ENCODE results near the gene KCTD20. TPM values are rescaled to one million over a fixed set of nuclear protein-coding genes. Genes with fewer than 3 reads are reported as not detected.
"Not testable (repeated sequence)": the region's sequence is repeated elsewhere in the genome, so short reads cannot be mapped to it uniquely, and the experiment has no call there.

The KCTD20 gene
- 10 to 100 TPM; 32.4 to 55.3 (median 37.2) TPM for total RNA-seq

DNA sequence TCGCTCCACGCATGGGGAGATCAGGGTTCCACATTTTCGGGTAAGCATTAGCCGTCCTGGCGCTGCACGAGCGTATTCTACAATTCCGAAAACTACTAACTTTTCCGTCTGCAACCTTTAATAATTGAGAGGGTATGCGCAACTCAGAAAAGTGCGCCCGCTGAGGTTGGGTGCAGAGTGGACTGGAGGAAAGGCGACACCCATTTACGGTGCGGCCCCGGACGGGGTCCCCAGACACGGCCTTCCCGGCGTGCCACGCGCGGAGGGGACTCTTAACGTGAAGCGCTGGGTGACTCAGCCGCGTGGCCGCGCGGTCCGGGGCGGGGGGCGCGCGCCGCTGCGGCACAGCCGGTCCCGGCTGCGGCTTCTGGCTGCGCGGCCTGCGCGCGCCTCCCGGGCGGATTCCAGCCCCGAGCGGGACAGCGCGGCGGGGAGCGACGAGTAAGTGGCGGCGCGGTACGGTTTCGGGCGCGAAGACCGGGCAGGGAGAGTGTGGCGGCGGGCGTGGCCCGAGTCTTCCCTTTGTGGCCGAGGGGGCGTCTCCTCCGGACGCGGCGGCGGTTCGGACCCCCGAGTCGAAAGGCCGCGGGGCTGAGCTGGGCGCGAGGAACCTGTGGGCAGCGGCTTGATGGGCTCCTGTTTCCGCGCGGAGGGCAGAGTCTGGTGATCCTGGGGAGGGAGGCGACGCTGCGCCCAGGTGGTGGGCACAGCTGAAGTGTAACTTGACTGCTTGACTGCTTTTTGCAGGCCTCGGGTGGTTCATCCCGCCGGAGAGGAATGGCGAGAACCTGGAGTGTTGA lies at the start of gene KCTD20, which contains the start of gene PXT1:
Gene KCTD20, plus strand, starts transcription at position 330 of the 800 bp plus-strand sequence. CDS start 27,098 bp downstream, outside the sequence.
Gene PXT1, minus strand, starts transcription at position 184 of the 800 bp plus-strand sequence. CDS start 16,772 bp downstream, outside the sequence.
- H3K4me3 ChIP-seq (replicated peaks in 1 of 3), result peak within 1 kb of the TSS; percentile 43 to 96 (median 86)
- TF ChIP-seq, protein P1, sequence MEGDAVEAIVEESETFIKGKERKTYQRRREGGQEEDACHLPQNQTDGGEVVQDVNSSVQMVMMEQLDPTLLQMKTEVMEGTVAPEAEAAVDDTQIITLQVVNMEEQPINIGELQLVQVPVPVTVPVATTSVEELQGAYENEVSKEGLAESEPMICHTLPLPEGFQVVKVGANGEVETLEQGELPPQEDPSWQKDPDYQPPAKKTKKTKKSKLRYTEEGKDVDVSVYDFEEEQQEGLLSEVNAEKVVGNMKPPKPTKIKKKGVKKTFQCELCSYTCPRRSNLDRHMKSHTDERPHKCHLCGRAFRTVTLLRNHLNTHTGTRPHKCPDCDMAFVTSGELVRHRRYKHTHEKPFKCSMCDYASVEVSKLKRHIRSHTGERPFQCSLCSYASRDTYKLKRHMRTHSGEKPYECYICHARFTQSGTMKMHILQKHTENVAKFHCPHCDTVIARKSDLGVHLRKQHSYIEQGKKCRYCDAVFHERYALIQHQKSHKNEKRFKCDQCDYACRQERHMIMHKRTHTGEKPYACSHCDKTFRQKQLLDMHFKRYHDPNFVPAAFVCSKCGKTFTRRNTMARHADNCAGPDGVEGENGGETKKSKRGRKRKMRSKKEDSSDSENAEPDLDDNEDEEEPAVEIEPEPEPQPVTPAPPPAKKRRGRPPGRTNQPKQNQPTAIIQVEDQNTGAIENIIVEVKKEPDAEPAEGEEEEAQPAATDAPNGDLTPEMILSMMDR (IDR thresholded peaks at IDR 0.05), result peak in 1 of 6 experiments; percentile 8
- TF ChIP-seq POLR2A (IDR thresholded peaks at IDR 0.05), result peak in 1 of 2 donors; percentile 88
- peak; percentile 86 to 89 for DNase-seq
- WGBS, 2 donors, result 2% methylated on average over 9 to 23 of the region's 91 CpGs
- no peaks in the 10 kb centered on the region for H3K27me3 ChIP-seq
- H3K36me3 ChIP-seq, result no peaks in the 10 kb centered on the region
- peaks cover 24 to 36% of the 10 kb centered on the region in 2 donors for H3K4me1 ChIP-seq
- H3K27ac ChIP-seq, result peak within 1 kb of the TSS; percentile 78 to 99 (median 99)
- no peaks in the 10 kb centered on the region for H3K9me3 ChIP-seq
- intact Hi-C loops (cut with DNase I), result loop anchor here (10.0 kb wide), 1 partner anchor 152 kb away; the partner anchor contains the start of gene SRSF3

DNA sequence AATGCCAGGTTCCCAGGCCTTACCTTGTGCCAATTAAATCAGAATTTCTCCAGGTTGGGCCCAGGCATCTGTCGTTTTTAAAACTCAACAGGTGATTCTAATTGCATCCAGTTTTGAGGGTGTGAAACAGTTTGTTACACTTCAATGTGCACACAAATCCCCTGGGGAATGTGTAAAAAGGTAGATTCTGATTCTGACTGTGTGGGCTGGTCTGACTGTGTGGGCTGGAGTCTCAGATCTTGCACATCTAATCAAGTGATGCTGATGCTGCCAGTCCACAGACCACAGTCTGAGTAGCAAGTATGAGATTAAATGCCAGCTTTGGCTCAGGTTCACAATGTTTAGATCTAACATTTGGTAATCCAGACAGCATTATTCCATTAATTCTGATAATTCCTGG lies 42.8 kb upstream of the KCTD20 start:
- Histone ChIP-seq H3K36me3 (no peaks in the 10 kb centered on the region), H3K27me3 (no peaks in the 10 kb centered on the region), H3K27ac (no peak overlapping the region), H3K4me1 (no peaks in the 10 kb centered on the region), H3K4me3 (replicated peaks in 1 of 3) (no peak overlapping the region), H3K9me3 (no peaks in the 10 kb centered on the region)
- intact Hi-C loops (cut with DNase I), result no loop called here
- 74 to 91% methylated on average over 1 of the region's 1 CpG for WGBS, 2 donors
- TF ChIP-seq, protein P1 (IDR thresholded peaks at IDR 0.05), result no peak
- TF ChIP-seq POLR2A (IDR thresholded peaks at IDR 0.05), result no peak
- DNase-seq, result no peak

DNA sequence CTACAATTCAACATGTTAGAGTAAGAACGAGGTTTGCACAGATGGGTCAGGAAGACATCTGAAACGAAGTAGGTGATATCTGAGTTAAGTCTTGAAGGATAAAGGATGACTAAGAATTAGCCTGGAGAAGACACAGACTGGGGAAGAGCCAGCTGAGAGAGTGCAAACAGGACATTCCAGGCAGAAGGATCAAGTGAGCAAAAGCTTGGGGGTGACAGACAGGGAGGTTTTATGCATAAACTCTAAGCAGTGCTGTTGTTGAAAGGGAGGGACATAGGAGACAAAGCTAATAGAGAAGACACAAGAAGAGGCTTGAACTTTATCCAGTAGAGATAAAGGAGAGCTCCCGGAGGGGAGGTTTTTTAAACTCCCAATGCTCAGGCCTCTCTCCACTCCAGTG lies 40.3 kb upstream of the KCTD20 start:
- WGBS, 2 donors, result 73 to 83% methylated on average over 3 of the region's 3 CpGs
- DNase-seq, result no peak
- Histone ChIP-seq H3K27me3 (no peaks in the 10 kb centered on the region), H3K4me3 (replicated peaks in 1 of 3) (no peak overlapping the region), H3K36me3 (no peaks in the 10 kb centered on the region), H3K4me1 (no peaks in the 10 kb centered on the region), H3K27ac (no peak overlapping the region), H3K9me3 (no peaks in the 10 kb centered on the region)
- intact Hi-C loops (cut with DNase I), result no loop called here
- TF ChIP-seq POLR2A (IDR thresholded peaks at IDR 0.05), result no peak
- TF ChIP-seq, protein P1 (IDR thresholded peaks at IDR 0.05), result no peak

DNA sequence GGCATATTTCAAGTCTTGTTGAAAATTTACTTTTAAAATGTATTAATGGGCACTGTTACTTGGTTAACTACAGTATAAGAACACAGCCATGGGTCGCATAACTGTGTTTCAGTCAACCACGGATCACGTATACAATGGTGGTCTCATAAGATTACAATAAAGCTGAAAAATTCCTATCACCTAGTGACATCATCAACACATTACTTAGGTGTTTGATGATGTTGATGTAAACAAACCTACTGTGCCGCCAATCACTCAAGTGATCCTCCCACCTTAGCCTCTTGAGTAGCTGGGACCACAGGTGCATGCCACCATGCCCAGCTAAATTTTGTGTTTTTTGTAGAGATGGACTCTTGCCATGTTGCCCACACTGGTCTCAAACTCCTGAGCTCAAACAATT lies 38.6 kb upstream of the KCTD20 start:
- H3K27me3 ChIP-seq, result no peaks in the 10 kb centered on the region
- no peak overlapping the region for H3K27ac ChIP-seq
- H3K9me3 ChIP-seq, result no peaks in the 10 kb centered on the region
- 87 to 93% methylated on average over 4 of the region's 4 CpGs for WGBS, 2 donors
- TF ChIP-seq POLR2A (IDR thresholded peaks at IDR 0.05), result no peak
- TF ChIP-seq, protein P1 (IDR thresholded peaks at IDR 0.05), result no peak
- no peaks in the 10 kb centered on the region for H3K4me1 ChIP-seq
- DNase-seq, result no peak
- intact Hi-C loops (cut with DNase I), result no loop called here
- no peaks in the 10 kb centered on the region for H3K36me3 ChIP-seq
- H3K4me3 ChIP-seq (replicated peaks in 1 of 3), result no peak overlapping the region

DNA sequence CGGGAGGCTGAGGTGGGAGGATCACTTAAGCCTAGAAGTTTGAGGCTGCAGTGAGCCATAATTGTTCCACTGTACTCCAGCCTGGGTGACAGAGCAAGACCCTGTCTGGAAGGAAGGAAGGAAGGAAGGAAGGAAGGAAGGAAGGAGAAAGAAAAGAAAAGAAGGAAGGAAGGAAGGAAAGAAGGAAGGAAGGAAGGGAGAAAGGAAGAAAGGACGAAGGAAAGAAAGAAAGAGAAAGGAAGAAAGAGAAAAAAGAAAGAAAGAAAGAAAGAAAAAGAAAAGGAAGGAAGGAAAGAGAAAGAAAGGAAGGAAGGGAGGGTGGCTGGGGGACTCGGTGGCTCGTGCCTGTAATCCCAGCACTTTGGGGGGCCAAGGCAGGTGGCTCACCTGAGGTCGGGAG lies 33.1 kb upstream of the KCTD20 start:
- H3K4me1 ChIP-seq; H3K27me3 ChIP-seq; intact Hi-C loops (cut with DNase I); H3K4me3 ChIP-seq (replicated peaks in 1 of 3); H3K9me3 ChIP-seq; H3K27ac ChIP-seq; DNase-seq; H3K36me3 ChIP-seq: not testable (repeated sequence)
- 68 to 70% methylated on average over 5 of the region's 5 CpGs for WGBS, 2 donors

All from thyroid gland (tissue), 4 donors.